HEK293 (cell line): ENCODE data around the gene ARHGAP5.

Experiments used
- GFI1B ChIP-seq: fragments of 450-650 bp; formaldehyde crosslinking; IDR thresholded peaks from 2 replicates; pipeline ENCODE4 v1.5.1; 2016; ENCODE audit warnings: missing biosample characterization, missing genetic modification characterization
- HOXD13 ChIP-seq: sonication (generic); formaldehyde crosslinking; IDR thresholded peaks from 2 replicates; pipeline ENCODE4 v1.8.0; 2022; ENCODE audit warnings: missing genetic modification reagents, borderline replicate concordance
- ZBTB48 ChIP-seq: fragments of 450-650 bp; formaldehyde crosslinking; IDR thresholded peaks from 2 replicates; pipeline ENCODE4 v1.5.1; 2016; ENCODE audit warnings: missing biosample characterization, missing genetic modification characterization
- ZNF114 ChIP-seq: fragments of 450-650 bp; formaldehyde crosslinking; IDR thresholded peaks from 2 replicates; pipeline ENCODE4 v1.5.0; 2017; ENCODE audit warnings: missing biosample characterization, missing genetic modification characterization
- ZNF146 ChIP-seq: fragments of 450-650 bp; formaldehyde crosslinking; IDR thresholded peaks from 2 replicates; pipeline ENCODE4 v1.5.1; 2016; ENCODE audit warnings: missing biosample characterization, missing genetic modification characterization
- ZNF292 ChIP-seq: fragments of 450-650 bp; formaldehyde crosslinking; IDR thresholded peaks from 2 replicates; pipeline ENCODE4 v1.5.1; 2016; ENCODE audit warnings: low read depth, missing biosample characterization, missing genetic modification characterization, borderline replicate concordance
- ZNF521 ChIP-seq: fragments of 450-650 bp; formaldehyde crosslinking; IDR thresholded peaks from 2 replicates; pipeline ENCODE4 v1.5.1; 2017; ENCODE audit warnings: missing biosample characterization, mild to moderate bottlenecking, missing genetic modification characterization
- ZNF558 ChIP-seq: fragments of 450-650 bp; formaldehyde crosslinking; IDR thresholded peaks from 2 replicates; pipeline ENCODE4 v1.5.1; 2016; ENCODE audit warnings: missing biosample characterization, missing genetic modification characterization
- ZSCAN23 ChIP-seq: fragments of 450-650 bp; formaldehyde crosslinking; IDR thresholded peaks from 2 replicates; pipeline ENCODE4 v1.5.1; 2016; ENCODE audit warnings: missing biosample characterization, missing genetic modification characterization
- TF ChIP-seq, protein P1 (sequence below): fragments of 450-650 bp; formaldehyde crosslinking; IDR thresholded peaks from 2 replicates; pipeline ENCODE4 v1.5.1; 2017; ENCODE audit warnings: missing biosample characterization, missing genetic modification characterization
- TF ChIP-seq, protein P2 (sequence below): fragments of 450-650 bp; formaldehyde crosslinking; IDR thresholded peaks from 2 replicates; pipeline ENCODE4 v1.5.1; 2016; ENCODE audit warnings: missing biosample characterization, missing genetic modification characterization
- TF ChIP-seq, protein P3 (sequence below): fragments of 450-650 bp; formaldehyde crosslinking; IDR thresholded peaks from 2 replicates; pipeline ENCODE4; 2016; ENCODE audit warnings: missing biosample characterization, missing genetic modification characterization
- TF ChIP-seq, protein P4 (sequence below): fragments of 450-650 bp; formaldehyde crosslinking; IDR thresholded peaks from 2 replicates; pipeline ENCODE4 v1.5.1; 2016; ENCODE audit warnings: missing biosample characterization, missing genetic modification characterization

DNA sequence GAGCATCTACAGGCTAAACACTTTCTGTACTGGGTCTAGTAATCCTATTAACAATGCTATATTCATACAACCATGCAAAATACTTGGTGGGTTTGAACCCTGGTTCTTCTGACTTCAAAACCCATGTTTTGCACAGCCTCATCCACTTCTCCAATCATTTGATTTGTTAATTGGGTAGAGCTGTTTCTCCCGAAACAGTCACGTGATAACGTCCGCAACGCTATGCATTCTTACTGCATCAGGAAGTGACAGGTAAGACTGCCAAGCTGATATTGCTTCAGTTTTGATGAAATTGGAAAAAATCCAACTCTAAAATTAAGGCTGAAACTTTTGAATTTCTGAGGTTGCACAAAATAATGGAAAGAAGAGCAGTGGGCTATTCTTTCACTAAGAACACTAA is 94.4 kb downstream of the ARHGAP5 start:
- TF ChIP-seq ZNF521 = no peak
- TF ChIP-seq, protein P1, sequence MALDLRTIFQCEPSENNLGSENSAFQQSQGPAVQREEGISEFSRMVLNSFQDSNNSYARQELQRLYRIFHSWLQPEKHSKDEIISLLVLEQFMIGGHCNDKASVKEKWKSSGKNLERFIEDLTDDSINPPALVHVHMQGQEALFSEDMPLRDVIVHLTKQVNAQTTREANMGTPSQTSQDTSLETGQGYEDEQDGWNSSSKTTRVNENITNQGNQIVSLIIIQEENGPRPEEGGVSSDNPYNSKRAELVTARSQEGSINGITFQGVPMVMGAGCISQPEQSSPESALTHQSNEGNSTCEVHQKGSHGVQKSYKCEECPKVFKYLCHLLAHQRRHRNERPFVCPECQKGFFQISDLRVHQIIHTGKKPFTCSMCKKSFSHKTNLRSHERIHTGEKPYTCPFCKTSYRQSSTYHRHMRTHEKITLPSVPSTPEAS = no peak
- TF ChIP-seq GFI1B (tag by site-specific recombination) = no peak
- TF ChIP-seq, protein P2, sequence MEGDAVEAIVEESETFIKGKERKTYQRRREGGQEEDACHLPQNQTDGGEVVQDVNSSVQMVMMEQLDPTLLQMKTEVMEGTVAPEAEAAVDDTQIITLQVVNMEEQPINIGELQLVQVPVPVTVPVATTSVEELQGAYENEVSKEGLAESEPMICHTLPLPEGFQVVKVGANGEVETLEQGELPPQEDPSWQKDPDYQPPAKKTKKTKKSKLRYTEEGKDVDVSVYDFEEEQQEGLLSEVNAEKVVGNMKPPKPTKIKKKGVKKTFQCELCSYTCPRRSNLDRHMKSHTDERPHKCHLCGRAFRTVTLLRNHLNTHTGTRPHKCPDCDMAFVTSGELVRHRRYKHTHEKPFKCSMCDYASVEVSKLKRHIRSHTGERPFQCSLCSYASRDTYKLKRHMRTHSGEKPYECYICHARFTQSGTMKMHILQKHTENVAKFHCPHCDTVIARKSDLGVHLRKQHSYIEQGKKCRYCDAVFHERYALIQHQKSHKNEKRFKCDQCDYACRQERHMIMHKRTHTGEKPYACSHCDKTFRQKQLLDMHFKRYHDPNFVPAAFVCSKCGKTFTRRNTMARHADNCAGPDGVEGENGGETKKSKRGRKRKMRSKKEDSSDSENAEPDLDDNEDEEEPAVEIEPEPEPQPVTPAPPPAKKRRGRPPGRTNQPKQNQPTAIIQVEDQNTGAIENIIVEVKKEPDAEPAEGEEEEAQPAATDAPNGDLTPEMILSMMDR (tag by site-specific recombination) = no peak
- TF ChIP-seq ZNF558 (tag by site-specific recombination) = no peak
- no peak for TF ChIP-seq ZBTB48
- TF ChIP-seq ZNF292 = no peak
- TF ChIP-seq ZNF114 (tag by site-specific recombination) = no peak
- TF ChIP-seq, protein P3, sequence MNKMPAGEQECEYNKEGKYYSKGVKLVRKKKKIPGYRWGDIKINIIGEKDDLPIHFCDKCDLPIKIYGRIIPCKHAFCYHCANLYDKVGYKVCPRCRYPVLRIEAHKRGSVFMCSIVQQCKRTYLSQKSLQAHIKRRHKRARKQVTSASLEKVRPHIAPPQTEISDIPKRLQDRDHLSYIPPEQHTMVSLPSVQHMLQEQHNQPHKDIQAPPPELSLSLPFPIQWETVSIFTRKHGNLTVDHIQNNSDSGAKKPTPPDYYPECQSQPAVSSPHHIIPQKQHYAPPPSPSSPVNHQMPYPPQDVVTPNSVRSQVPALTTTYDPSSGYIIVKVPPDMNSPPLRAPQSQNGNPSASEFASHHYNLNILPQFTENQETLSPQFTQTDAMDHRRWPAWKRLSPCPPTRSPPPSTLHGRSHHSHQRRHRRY (tag by site-specific recombination) = no peak
- TF ChIP-seq, protein P4, sequence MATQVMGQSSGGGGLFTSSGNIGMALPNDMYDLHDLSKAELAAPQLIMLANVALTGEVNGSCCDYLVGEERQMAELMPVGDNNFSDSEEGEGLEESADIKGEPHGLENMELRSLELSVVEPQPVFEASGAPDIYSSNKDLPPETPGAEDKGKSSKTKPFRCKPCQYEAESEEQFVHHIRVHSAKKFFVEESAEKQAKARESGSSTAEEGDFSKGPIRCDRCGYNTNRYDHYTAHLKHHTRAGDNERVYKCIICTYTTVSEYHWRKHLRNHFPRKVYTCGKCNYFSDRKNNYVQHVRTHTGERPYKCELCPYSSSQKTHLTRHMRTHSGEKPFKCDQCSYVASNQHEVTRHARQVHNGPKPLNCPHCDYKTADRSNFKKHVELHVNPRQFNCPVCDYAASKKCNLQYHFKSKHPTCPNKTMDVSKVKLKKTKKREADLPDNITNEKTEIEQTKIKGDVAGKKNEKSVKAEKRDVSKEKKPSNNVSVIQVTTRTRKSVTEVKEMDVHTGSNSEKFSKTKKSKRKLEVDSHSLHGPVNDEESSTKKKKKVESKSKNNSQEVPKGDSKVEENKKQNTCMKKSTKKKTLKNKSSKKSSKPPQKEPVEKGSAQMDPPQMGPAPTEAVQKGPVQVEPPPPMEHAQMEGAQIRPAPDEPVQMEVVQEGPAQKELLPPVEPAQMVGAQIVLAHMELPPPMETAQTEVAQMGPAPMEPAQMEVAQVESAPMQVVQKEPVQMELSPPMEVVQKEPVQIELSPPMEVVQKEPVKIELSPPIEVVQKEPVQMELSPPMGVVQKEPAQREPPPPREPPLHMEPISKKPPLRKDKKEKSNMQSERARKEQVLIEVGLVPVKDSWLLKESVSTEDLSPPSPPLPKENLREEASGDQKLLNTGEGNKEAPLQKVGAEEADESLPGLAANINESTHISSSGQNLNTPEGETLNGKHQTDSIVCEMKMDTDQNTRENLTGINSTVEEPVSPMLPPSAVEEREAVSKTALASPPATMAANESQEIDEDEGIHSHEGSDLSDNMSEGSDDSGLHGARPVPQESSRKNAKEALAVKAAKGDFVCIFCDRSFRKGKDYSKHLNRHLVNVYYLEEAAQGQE (tag by site-specific recombination) = no peak
- no peak for TF ChIP-seq ZSCAN23 (tag by site-specific recombination)
- TF ChIP-seq ZNF146 (tag by site-specific recombination) = no peak
- TF ChIP-seq HOXD13 (CRISPR knock-in tag) = no peak
